HG03521 (cell line): ENCODE results near the gene IDH3B.
"Not testable (repeated sequence)": the region's sequence is repeated elsewhere in the genome, so short reads cannot be mapped to it uniquely, and the experiment has no call there.

Experiments
- ATAC-seq: cut with Tn5 transposase; IDR thresholded peaks from one replicate; pipeline ENCODE4 v1.9.1; 2021; ENCODE audit warnings: mild to moderate bottlenecking, moderate library complexity; ENCODE audit not compliant: unreplicated experiment

The IDH3B gene

DNA sequence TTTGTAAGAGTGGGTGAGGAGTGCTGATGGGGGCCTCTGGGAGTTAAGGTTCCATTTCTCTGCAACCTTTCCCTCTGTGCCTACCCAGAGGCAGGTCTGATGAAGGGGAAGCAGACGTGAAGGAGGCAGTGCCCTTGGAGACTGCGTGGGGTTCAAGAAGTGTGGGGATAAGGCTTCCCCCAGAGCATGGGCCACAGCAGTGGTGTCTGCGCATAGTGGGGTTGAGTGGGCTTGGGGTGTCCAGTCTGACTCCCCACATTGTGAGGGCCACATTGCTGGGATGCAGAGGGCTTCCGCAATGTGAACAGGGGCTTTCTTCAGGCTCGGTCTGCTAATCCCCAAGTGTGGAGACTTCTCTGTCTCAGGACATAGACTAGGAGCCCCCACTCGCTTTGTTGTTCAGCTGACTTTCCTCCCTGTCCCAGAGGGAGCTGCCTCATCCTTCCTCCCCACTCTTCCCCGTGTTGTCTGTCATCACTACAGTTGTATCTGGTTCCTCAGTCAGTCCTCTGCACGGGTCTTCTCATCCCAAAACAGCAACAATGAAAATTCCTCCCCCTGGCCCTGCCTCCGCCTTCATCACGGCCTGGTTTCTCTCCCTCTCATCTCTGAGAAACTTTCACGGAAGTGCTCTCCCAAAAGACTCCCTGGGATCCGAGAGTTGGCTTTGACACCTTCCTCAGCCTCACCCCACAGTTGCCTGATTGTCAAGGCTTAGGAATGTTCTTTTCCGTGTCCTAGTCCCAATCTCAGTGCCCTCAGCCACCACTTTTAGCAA, 31.4 kb upstream of the IDH3B start:
- ATAC-seq = no peak

DNA sequence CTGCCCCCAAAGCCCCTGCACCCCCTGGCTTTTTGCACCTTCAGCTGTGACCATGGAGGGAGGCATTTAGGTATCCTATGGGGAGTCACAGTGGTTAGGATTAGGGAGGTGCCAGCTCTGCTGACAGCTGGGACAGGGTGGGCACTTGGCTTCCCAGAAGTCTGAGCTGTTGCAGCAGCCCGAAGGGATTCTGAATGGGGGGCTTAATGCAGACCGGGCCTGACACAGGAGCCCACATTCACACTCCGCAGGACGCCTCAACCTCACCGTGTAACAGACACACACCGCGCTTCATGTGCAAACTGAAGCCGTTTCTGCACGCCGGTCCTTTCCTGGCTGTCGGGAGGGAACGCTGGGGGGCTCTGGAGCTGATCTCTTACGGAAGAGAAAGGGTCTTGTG, 30.5 kb upstream of the IDH3B start:
- ATAC-seq = no peak

DNA sequence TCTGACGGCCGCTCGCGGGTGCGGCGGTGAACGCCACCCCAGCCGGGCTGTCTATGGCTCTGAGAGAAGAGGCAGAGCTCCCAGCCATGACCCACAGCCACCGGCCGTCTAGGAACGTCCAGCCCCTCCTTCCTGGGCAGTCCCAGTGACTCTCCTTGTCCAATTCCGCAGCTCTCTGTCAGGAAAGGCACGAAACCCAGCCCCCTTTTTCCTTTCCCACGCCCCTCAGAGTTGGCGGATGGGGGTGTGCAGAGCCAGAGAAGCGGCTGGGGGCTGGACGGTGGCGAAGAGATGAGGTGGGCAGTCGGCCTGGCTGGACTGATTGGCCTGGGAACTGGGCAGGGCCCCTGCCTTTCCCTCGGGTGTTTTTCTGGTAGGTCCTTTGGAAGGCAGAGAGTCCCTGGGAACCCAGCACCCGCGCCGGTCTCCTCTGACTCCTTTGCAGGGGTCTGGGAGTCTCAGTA, 30.0 kb upstream of the IDH3B start:
- no peak for ATAC-seq

DNA sequence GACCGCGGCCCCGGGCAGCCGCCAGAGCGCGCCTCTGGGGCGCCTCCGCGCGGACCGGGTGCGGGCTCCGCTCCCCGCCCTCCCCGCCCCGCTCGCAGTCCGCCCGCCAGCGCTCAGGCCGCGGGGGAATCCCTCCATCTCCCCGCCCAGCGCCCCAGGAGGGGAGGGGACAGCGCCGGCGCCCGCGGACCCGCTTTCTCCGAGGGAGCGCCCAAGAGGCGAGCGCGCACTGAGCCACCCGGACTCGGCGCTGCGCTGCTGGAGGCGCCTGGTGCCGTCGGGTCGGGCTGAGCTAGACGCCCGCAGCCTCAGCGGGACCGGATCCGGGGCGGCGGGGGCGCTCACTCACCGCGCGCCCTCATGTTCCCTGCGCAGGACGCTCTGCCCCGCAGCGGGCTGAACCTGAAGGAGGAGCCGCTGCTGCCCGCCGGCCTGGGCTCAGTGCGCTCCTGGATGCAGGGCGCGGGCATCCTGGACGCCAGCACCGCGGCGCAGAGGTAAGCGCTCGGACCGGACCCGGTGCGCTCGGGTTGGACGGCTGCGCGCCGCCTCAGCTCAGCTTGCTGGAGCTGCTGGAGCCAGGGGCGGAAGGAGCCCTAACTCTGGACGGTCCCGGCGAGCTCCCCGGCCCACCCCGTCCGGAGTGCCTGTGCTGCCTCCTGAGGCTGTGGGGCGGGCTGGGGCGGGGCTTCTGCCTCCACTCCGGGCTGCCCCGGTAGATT, 29.4 kb upstream of the IDH3B start:
- no peak for ATAC-seq

DNA sequence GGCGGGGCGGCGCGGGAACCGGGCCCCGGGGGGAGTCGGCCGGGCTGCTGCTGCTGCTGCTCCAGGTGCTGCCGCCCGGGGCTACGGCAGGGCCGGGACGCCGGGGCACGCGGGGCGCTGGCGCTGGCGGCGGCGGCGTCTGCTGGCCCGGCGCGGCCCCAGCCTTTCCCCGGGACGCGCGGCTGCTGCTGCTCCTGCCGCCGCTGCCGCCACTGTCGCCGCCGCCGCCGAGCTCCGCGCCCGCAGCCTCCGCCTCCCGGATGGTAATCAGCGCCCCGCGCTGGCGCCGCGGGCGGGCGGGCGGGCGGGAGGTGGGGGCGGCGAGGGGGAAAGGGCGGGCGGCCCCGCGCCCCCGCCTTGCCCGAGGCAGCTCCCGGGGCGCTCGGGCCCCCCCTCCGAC, 28.9 kb upstream of the IDH3B start:
- no peak for ATAC-seq

DNA sequence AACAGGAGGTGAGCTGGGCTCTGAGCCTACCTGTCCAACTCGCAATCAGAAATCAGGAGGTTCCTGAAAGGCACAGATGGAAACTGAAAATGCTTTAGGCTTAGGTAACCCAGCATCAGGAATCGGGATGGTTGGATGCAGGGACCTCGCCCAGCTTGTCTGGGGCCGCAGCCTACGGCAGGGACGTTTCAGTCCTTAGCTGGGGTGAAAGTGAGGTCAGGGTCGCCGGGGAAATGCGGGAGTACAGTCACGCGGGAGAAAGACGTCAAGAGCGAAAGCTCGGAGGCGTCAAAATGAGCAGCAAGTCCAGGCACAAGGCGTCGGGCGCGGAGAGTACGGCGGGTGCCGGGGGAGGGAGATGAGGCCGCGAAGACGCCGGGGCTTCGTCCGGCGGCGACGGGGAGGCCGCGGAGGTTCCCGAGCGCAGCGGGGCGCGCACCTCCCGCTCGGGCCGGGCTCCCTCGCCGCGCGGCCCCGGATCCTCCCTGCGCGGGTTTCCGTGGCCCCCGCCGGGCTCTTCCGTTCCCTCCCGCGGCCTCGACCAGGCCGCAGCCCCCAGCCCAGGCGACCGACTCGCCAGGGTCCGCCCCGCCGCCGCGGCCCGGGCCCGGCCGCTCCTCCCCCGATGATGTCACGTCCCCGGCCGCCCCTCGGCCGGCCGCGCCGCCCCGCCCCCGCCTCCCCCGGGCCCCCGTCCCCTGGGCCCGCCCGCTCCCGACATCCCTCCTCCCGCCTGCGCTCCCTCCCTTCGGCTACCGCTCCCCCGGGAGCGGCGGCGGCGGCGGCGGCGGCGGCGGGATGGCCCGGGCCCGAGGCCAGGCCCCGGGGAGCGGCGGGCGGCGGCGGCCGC, 28.2 kb upstream of the IDH3B start, which contains the start of gene EBF4:
Gene EBF4 (plus strand): TSS at position 745 of the 850 bp plus-strand sequence. CDS start 866 bp downstream, outside the sequence.
- ATAC-seq = no peak

DNA sequence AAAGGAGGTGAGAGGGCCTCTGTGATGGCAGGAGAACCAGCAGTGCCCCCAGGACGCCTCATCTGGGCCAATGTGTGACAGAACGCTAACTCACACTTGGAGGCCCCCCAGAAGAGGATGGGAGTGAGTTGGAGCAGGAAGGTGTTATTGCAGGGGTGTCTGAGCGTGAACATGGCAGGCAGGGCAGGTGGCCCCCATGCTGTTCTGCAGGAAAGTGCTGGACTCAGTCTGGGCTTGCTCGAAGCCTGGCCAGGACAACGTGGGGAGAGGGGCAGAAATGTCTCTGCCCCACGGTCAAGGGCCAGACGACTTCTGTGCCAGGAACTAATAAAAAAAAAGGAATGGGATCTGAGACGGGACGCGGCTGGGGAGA, 27.6 kb upstream of the IDH3B start:
- ATAC-seq = no peak

DNA sequence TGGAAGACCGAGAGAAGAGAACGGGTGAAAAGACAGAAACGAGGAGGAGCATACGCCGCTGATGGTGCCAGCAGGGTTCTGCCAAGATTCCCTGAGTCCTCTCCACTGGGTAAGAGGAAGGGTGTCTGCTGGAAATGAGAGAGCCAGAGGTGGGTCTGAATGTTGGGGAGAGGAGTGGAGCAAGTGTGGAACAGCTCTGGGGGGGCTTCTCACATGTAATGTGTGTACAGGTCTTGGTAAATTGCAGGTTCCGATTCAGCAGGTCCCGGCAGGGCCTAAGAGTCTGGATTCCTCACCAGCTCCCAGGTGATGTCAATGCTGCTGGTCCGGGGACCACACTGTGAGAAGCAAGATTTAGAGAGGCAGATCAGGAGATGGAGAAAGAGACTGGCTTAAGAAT, 27.1 kb upstream of the IDH3B start:
- no peak for ATAC-seq

DNA sequence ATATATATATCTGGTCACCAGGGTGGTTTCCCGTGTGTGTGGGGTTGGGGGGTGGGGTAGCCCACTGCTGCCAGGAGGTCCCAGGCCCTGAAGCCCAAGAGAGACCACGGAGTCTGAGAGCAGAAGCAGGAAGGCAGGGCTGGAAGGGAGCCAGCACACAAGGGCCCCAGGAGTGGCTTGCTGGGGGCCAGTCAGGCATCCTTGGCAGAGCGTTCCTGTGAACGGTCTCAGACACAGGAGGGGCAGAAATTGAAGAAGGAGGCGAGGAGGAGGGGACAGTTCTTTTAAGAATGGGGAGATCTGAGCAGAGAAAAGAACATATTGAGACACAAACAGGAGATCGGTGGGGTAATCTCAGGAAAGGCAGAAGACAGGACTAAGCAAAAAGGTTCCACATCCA, 26.7 kb upstream of the IDH3B start:
- ATAC-seq = no peak

DNA sequence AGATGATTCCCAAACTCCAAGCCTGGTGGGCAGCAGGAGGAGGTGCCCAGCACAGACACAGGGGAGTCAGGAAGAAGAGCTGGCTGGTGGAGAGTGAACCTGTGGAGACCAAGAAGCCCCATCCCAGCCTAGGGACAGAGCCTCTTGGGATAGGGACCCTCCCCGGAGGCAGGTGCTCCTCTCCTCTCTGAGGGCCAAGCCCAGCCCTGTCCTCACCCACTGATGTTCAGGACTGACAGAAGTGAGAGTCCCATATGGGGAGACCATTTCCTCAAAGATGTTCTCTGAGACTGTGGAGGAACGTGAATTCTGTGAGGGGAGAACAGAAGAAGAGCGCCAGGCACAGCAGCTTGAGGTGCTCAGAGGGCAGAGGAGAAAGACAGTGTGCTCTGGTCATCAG, 26.2 kb upstream of the IDH3B start:
- ATAC-seq = no peak

DNA sequence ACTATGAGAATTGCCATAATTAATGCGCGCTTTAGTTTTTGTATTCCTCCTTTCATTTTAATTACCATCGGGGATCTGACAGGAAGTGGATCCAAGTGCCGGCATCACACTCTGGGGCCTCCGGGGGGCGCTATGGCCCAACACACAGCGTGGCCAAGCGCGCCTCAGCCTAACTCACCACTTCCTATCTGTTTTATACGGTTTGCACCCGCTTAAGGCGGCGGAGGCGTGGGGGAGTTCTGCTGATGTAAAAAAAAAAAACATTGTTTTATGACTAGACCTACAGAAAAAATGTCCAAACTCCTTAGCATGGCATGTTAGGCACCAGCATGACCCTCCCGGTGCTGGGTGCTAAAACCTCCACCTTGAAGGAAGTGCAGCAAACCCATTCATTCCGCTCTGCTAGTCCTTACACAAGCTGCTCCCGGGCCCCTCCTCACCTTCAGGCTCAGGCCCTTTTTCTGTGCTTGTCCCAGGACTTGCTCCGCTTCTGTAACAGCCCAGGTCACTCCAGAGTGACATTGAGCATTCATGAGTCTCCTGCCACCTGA, 24.1 kb upstream of the IDH3B start:
- ATAC-seq = no peak

DNA sequence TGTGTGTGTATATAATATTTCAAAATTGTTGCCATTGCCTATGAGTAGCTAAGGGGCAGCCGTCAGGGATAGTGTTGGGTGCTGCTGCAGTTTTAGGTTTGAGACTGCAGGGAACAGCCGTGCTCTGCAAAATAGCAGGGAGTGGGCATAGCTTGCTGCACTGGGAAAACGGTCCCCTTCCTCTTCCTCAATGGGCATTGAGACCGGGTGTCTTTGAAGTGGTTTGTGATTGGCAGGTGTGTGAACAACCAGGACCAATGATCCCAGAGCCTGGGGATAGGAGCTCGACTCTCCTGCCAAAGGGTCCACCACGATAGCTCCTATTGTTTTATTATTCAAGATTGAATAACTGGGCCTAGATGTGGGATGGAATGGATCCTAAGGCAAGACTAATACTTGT, 23.5 kb upstream of the IDH3B start:
- no peak for ATAC-seq

DNA sequence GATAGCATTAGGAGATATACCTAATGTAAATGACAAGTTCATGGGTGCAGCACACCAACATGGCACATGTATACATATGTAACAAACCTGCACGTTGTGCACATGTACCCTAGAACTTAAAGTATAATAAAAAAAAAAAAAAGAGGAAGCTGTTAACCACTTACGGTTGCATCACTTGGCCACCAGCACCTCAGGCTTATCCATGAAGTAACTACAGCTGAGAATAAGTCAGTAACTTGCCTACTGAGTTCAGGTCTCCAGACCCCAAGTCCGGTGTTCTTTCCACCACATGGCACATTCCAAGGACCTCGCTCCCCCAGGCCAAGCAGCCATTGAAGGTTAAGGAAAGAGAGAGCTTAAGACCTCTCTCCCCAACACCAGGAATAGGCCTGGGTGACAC, 20.8 kb upstream of the IDH3B start:
- not testable (repeated sequence) for ATAC-seq

DNA sequence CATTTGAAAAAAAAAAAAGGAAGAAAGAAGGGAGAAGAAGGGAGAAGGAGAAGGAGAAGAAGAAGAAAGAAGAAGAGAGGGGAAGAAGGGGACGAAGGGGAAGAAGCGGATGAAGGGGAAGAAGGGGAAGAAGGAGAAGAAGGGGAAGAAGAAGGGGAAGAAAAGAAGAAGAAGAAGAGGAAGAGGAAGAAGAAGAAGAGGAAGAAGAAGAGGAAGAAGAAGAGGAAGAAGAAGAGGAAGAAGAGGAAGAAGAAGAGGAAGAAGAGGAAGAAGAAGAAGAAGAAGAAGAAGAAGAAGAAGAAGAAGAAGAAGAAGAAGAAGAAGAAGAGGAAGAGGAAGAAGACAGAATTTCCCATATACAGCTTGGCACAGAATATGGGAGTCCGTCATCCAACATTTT, 18.0 kb upstream of the IDH3B start:
- not testable (repeated sequence) for ATAC-seq

DNA sequence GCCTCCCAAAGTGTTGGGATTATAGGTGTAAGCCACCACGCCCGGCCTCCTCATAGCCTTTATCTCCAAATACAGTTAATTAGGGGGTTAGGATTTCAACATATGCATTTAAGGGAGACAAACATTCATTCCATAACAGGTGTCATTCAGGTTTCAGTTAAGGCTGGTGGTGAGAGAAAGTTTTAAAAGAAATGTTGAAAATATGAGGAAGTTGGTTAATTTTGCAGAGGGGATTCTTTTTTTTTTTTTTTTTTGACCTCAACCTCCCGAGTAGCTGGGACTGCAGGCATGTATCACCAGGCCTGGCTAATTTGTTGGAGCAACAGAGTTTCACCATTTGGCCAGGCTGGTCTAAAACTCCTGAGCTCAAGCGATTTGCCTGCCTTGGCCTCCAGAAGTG, 16.0 kb upstream of the IDH3B start:
- ATAC-seq = no peak

DNA sequence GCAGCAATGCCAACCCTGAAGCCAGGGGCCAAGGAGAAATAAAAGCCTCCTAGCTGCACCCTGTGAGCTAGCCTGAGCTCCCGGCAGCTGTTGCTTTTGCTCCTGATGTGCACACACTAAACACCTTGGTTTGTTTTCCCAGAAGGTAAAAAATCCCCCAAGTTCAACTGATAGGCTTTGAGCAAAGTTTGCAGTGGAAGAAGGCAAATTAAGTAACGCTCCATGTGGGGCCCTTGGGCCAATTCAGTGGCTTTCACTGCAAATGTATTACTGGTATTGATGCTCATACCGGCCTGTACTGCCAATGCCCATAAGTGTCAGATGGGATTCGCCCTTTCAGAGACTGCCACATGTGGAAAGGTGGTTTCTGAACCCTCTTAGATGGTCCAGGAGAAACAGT, 9.4 kb upstream of the IDH3B start:
- ATAC-seq = no peak

DNA sequence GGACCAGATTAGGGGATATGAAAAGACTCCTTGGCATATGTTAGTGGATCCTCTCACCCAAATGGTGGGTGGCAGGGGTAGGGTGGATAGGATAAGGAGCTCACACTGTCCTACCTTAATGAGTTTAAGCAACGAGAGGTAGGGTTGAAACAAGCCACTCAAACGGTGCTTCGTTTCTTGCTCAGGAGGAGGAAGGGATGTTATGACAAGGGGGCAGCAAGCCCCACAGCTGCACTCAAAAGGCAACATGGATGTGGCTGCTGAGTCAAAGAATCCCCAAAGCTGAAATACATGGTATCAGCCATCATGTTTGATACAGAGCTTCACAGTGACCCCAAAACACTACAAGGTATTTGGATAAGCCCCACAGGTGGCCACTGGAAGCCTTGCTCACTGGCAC, 8.4 kb upstream of the IDH3B start:
- ATAC-seq = no peak

DNA sequence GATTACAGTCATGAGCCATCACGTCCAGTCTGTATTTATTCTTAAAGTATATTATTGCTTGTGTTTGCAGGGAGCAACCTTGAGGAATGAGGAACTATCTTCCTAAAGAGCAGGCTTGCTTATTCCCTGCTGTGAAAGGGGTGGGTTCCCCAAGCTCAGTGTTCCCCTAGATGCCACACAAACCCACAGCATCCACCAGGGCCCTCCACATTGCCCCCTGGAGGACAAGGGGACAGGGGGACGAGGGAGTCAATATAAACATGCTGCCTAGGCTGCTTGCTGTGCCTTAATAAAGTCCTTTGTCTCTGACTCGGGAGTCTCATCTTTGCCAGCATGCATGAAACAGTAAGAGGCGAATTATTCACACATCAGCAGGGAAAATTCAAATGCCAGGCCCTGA, 8.0 kb upstream of the IDH3B start:
- ATAC-seq = no peak

DNA sequence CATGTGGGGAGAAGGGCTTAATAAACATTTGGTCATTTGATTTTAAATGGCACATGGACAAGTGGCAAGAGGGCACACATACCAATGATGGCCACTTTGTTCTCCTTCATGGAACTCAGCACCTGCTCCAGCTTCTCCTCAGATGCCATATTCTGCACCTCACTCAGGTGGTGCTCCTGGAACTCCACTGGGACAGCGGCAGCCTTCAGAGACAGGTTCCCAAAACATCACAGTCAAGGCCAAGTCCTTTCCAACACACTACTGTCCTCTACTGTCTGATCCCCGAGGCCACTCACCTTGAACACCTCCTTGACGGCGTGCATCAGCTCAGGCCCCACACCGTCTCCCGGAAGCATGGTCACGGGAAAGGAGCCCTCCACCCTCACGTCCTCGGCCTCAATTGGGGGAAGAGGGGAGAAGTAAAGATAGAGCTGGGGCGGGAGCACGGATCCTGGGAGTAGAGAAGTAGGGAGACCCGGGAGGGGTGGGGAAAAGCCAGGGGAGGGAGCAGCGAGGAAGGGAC, 591 bp downstream of the IDH3B start:
- no peak for ATAC-seq

DNA sequence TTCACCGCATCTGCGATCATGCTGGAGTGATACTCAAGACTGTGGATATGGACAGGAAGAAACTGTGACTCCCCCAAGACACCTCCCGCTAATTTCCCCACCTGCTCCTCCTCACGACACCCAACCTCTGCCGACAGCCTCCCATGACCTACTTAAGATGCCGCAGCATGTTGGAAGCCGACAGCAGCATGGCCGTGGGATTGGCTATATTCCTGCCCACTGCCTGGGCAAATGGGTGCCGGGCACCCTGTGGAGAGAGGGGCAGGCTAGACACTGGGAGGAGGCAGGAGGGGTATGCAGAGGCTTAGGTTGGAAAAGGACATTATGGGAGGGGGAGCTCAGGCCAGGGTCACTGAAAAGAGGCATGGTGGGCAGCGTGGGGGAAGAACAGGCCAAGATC, 4.5 kb downstream of the IDH3B start:
- no peak for ATAC-seq
